Measurements from ENCODE around the gene SIDT2.

DNA sequence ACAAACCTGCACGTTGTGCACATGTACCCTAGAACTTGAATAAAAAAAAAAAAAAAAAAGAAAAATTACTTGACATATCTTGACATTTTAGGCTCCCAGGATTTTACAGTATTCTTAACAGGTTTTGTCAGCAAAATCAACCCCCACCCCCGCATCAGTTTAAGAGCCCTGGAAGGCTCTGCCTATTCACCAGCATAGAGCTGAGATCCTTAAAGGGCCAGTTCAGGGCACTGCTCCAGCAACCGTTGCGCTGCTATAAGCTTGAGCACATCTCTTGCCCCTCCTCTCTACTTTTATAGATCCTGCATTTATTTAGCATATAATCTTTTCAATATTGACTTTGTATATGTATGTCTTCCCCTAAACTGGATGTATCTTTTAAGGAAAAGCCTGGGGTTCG is 35.2 kb upstream of the SIDT2 start:
- TF ChIP-seq CTCF (IDR thresholded peaks at IDR 0.05), result no peak
- no peak for TF ChIP-seq TCF7L2 (IDR thresholded peaks at IDR 0.05; ENCODE audit: low read depth, low read length)
- TF ChIP-seq POLR2AphosphoS5 (IDR thresholded peaks at IDR 0.05; ENCODE audit: low read depth, low read length), result no peak

Measured in Panc1 (cell line).